Left ventricle myocardium inferior (tissue), 1 donor: ENCODE measurements around the gene TMEM218. TPM values are rescaled to one million over a fixed set of nuclear protein-coding genes. Genes with fewer than 3 reads are reported as not detected.
A peak's percentile ranks its signal among the peaks of the same experiment; 100 is the strongest.

Experiments used
- DNase-seq: peaks from one replicate; pipeline ENCODE4 v3.0.0-alpha.2; 2020
- H3K27ac ChIP-seq: fragments of 200-600 bp; replicated peaks from 2 replicates; pipeline ENCODE4 v1.8.0; 2021
- H3K27me3 ChIP-seq: fragments of 200-600 bp; 2 replicates; pipeline ENCODE4 v1.8.0; 2021; ENCODE audit warnings: low read depth
- H3K36me3 ChIP-seq: fragments of 200-600 bp; 2 replicates; pipeline ENCODE4 v1.8.0; 2021
- H3K4me1 ChIP-seq: fragments of 200-600 bp; 2 replicates; pipeline ENCODE4 v1.8.0; 2021
- H3K4me3 ChIP-seq: fragments of 200-600 bp; 2 replicates; pipeline ENCODE4 v1.8.0; 2021; ENCODE audit warnings: mild to moderate bottlenecking, moderate library complexity
- H3K9me3 ChIP-seq: fragments of 200-600 bp; replicated peaks from 2 replicates; pipeline ENCODE4 v1.8.0; 2021
- CTCF ChIP-seq: fragments of 200-600 bp; IDR thresholded peaks from 2 replicates; pipeline ENCODE4 v1.8.0; 2021; ENCODE audit warnings: antibody characterized with exemption, mild to moderate bottlenecking, borderline replicate concordance
- intact Hi-C: fragments of 100-400 bp; cut with micrococcal nuclease; formaldehyde crosslinking; loops from one replicate; pipeline ENCODE4 v1.11.0; 2022
- total RNA-seq: library from RNA; stranded (reverse); fragmentation: NEBNext Ultra II Directional; extraction: Animal tissue kit (Norgen Biotek cat#: 25700); gene quantifications from one replicate; pipeline ENCODE4 v1.2.1, GENCODE V29; 2021
- donor health status: DM: no; HTN: yes; CAD: no; lungs with severe emphysema.

The TMEM218 gene
- total RNA-seq, 1 donor from 2014 or later = 6.2 TPM

GRCh38 chr11:125129316-125129993, 18.0 kb upstream of the TMEM218 start:
- H3K4me3 ChIP-seq = no peak overlapping the region
- peaks cover 41% of the 10 kb centered on the region for H3K27me3 ChIP-seq
- no peaks in the 10 kb centered on the region for H3K4me1 ChIP-seq
- no peaks in the 10 kb centered on the region for H3K9me3 ChIP-seq
- TF ChIP-seq CTCF = no peak
- no peak for DNase-seq
- H3K36me3 ChIP-seq = no peaks in the 10 kb centered on the region
- intact Hi-C loops = no loop called here
- no peak overlapping the region for H3K27ac ChIP-seq

- no peaks in the 10 kb centered on the region for H3K36me3 ChIP-seq
- peaks cover 3% of the 10 kb centered on the region for H3K4me1 ChIP-seq
- peaks cover 41% of the 10 kb centered on the region for H3K27me3 ChIP-seq
- DNase-seq = no peak
- H3K9me3 ChIP-seq = no peaks in the 10 kb centered on the region
- no peak overlapping the region for H3K4me3 ChIP-seq
- intact Hi-C loops = no loop called here
- TF ChIP-seq CTCF = no peak
- H3K27ac ChIP-seq = no peak overlapping the region
Observed at GRCh38 chr11:125128450-125128849, 17.0 kb upstream of the TMEM218 start.

- peaks cover 3% of the 10 kb centered on the region for H3K4me1 ChIP-seq
- no peaks in the 10 kb centered on the region for H3K9me3 ChIP-seq
- no peaks in the 10 kb centered on the region for H3K36me3 ChIP-seq
- DNase-seq = no peak
- no peak overlapping the region for H3K4me3 ChIP-seq
- intact Hi-C loops = no loop called here
- no peak overlapping the region for H3K27ac ChIP-seq
- H3K27me3 ChIP-seq = peaks cover 40% of the 10 kb centered on the region
- no peak for TF ChIP-seq CTCF
Observed at GRCh38 chr11:125124618-125124992, 13.2 kb upstream of the TMEM218 start.

- intact Hi-C loops = no loop called here
- Histone ChIP-seq H3K4me1 (peaks cover 3% of the 10 kb centered on the region), H3K4me3 (peak overlapping the region; percentile 22), H3K36me3 (no peaks in the 10 kb centered on the region), H3K27me3 (peaks cover 40% of the 10 kb centered on the region), H3K9me3 (no peaks in the 10 kb centered on the region), H3K27ac (no peak overlapping the region)
- DNase-seq = peak; percentile 32
- TF ChIP-seq CTCF = peak; percentile 53
Observed at GRCh38 chr11:125123947-125124617, 12.7 kb upstream of the TMEM218 start.

GRCh38 chr11:125123194-125123946, 11.9 kb upstream of the TMEM218 start:
- intact Hi-C loops = no loop called here
- Histone ChIP-seq H3K4me1 (peaks cover 3% of the 10 kb centered on the region), H3K27me3 (peaks cover 40% of the 10 kb centered on the region), H3K9me3 (no peaks in the 10 kb centered on the region), H3K36me3 (no peaks in the 10 kb centered on the region), H3K27ac (no peak overlapping the region), H3K4me3 (no peak overlapping the region)
- DNase-seq = no peak
- TF ChIP-seq CTCF = no peak
